ENCODE data around the gene YTHDC1. TPM values are rescaled to one million over a fixed set of nuclear protein-coding genes. Genes with fewer than 3 reads are reported as not detected.

The YTHDC1 gene
- total RNA-seq, 1 experiment from 2014 or later, result 69.3 TPM

GRCh38 chr4:68299492-68300457 is 50.1 kb downstream of the YTHDC1 start:
- no peaks in the 10 kb centered on the region for H3K9me2 ChIP-seq (replicated peaks; ENCODE audit: insufficient read depth, low read length)
- no peaks in the 10 kb centered on the region for H4K20me1 ChIP-seq (ENCODE audit: insufficient read depth, low read depth, low read length)
- no peak overlapping the region for H3K27ac ChIP-seq (ENCODE audit: low read length)
- H3K9ac ChIP-seq (ENCODE audit: low read length), result no peak overlapping the region
- H3K4me3 ChIP-seq (ENCODE audit: low read length), result no peak overlapping the region
- no peaks in the 10 kb centered on the region for H3K27me3 ChIP-seq (ENCODE audit: low read length)
- no peak overlapping the region for H2AFZ ChIP-seq (ENCODE audit: low read length)
- no peaks in the 10 kb centered on the region for H3K9me3 ChIP-seq (ENCODE audit: low read length)
- no peaks in the 10 kb centered on the region for H3K79me2 ChIP-seq (ENCODE audit: low read length)
- no peak overlapping the region for H3K4me2 ChIP-seq (ENCODE audit: low read depth, low read length, poor library complexity, severe bottlenecking)
- no peaks in the 10 kb centered on the region for H3K4me1 ChIP-seq (ENCODE audit: low read length)
- H3K36me3 ChIP-seq (ENCODE audit: insufficient read depth, low read length), result no peaks in the 10 kb centered on the region
- DNase-seq, result no peak

- Histone ChIP-seq H3K4me2 (ENCODE audit: low read depth, low read length, poor library complexity, severe bottlenecking) (no peak overlapping the region), H3K9me2 (replicated peaks; ENCODE audit: insufficient read depth, low read length) (no peaks in the 10 kb centered on the region)
These were observed 52.8 kb downstream of the YTHDC1 start for GRCh38 chr4:68297137-68297536.

GRCh38 chr4:68291256-68291655 is 58.6 kb downstream of the YTHDC1 start:
- Histone ChIP-seq H3K4me3 (ENCODE audit: low read length) (no peak overlapping the region), H3K4me1 (ENCODE audit: low read length) (no peaks in the 10 kb centered on the region; the same call in 1 of the 2 replicates), H3K79me2 (ENCODE audit: low read length) (no peaks in the 10 kb centered on the region), H2AFZ (ENCODE audit: low read length) (no peak overlapping the region), H3K36me3 (ENCODE audit: insufficient read depth, low read length) (no peaks in the 10 kb centered on the region), H3K27me3 (ENCODE audit: low read length) (no peaks in the 10 kb centered on the region), H3K27ac (ENCODE audit: low read length) (no peak overlapping the region), H3K4me2 (ENCODE audit: low read depth, low read length, poor library complexity, severe bottlenecking) (no peak overlapping the region), H3K9ac (ENCODE audit: low read length) (no peak overlapping the region), H4K20me1 (ENCODE audit: insufficient read depth, low read depth, low read length) (no peaks in the 10 kb centered on the region), H3K9me3 (ENCODE audit: low read length) (no peaks in the 10 kb centered on the region), H3K9me2 (replicated peaks; ENCODE audit: insufficient read depth, low read length) (no peaks in the 10 kb centered on the region)
- DNase-seq, result no peak

More at GRCh38 chr4:68297137-68297536, 52.8 kb downstream of the YTHDC1 start:
- Histone ChIP-seq H3K4me3 (ENCODE audit: low read length) (no peak overlapping the region), H3K79me2 (ENCODE audit: low read length) (no peaks in the 10 kb centered on the region), H3K36me3 (ENCODE audit: insufficient read depth, low read length) (no peaks in the 10 kb centered on the region), H3K27me3 (ENCODE audit: low read length) (no peaks in the 10 kb centered on the region), H4K20me1 (ENCODE audit: insufficient read depth, low read depth, low read length) (no peaks in the 10 kb centered on the region), H2AFZ (ENCODE audit: low read length) (no peak overlapping the region), H3K4me1 (ENCODE audit: low read length) (no peaks in the 10 kb centered on the region), H3K9ac (ENCODE audit: low read length) (no peak overlapping the region), H3K9me3 (ENCODE audit: low read length) (no peaks in the 10 kb centered on the region), H3K27ac (ENCODE audit: low read length) (no peak overlapping the region)
- no peak for DNase-seq

- H3K4me1 ChIP-seq (ENCODE audit: low read length), result no peaks in the 10 kb centered on the region; the same call in 1 of the 2 replicates
- no peaks in the 10 kb centered on the region for H3K36me3 ChIP-seq (ENCODE audit: insufficient read depth, low read length)
- no peaks in the 10 kb centered on the region for H3K9me2 ChIP-seq (replicated peaks; ENCODE audit: insufficient read depth, low read length)
- H3K79me2 ChIP-seq (ENCODE audit: low read length), result no peaks in the 10 kb centered on the region
- no peak overlapping the region for H3K4me3 ChIP-seq (ENCODE audit: low read length)
- no peak overlapping the region for H3K27ac ChIP-seq (ENCODE audit: low read length)
- H2AFZ ChIP-seq (ENCODE audit: low read length), result 0 out of 2 replicates have a peak overlapping the region, but pooled peaks have one; percentile 2
- H4K20me1 ChIP-seq (ENCODE audit: insufficient read depth, low read depth, low read length), result no peaks in the 10 kb centered on the region
- H3K9ac ChIP-seq (ENCODE audit: low read length), result no peak overlapping the region
- peak overlapping the region; percentile 56 for H3K4me2 ChIP-seq (ENCODE audit: low read depth, low read length, poor library complexity, severe bottlenecking)
- H3K27me3 ChIP-seq (ENCODE audit: low read length), result no peaks in the 10 kb centered on the region
- DNase-seq, result no peak
- H3K9me3 ChIP-seq (ENCODE audit: low read length), result no peaks in the 10 kb centered on the region
These were observed 61.5 kb downstream of the YTHDC1 start for GRCh38 chr4:68288393-68288740.

- H3K4me2 ChIP-seq (ENCODE audit: low read depth, low read length, poor library complexity, severe bottlenecking), result peak overlapping the region; percentile 56
- no peak for DNase-seq
- H3K9me2 ChIP-seq (replicated peaks; ENCODE audit: insufficient read depth, low read length), result no peaks in the 10 kb centered on the region
- no peaks in the 10 kb centered on the region for H3K9me3 ChIP-seq (ENCODE audit: low read length)
- H3K36me3 ChIP-seq (ENCODE audit: insufficient read depth, low read length), result no peaks in the 10 kb centered on the region
- H2AFZ ChIP-seq (ENCODE audit: low read length), result 0 out of 2 replicates have a peak overlapping the region, but pooled peaks have one; percentile 2
- no peaks in the 10 kb centered on the region for H3K27me3 ChIP-seq (ENCODE audit: low read length)
- no peaks in the 10 kb centered on the region for H3K79me2 ChIP-seq (ENCODE audit: low read length)
- no peak overlapping the region for H3K27ac ChIP-seq (ENCODE audit: low read length)
- H3K9ac ChIP-seq (ENCODE audit: low read length), result no peak overlapping the region
- no peaks in the 10 kb centered on the region for H4K20me1 ChIP-seq (ENCODE audit: insufficient read depth, low read depth, low read length)
- no peaks in the 10 kb centered on the region; the same call in 1 of the 2 replicates for H3K4me1 ChIP-seq (ENCODE audit: low read length)
- H3K4me3 ChIP-seq (ENCODE audit: low read length), result no peak overlapping the region
These were observed 62.0 kb downstream of the YTHDC1 start for GRCh38 chr4:68287704-68288392.

GRCh38 chr4:68283714-68284113 is 66.2 kb downstream of the YTHDC1 start:
- H2AFZ ChIP-seq (ENCODE audit: low read length), result no peak overlapping the region
- no peaks in the 10 kb centered on the region for H3K9me2 ChIP-seq (replicated peaks; ENCODE audit: insufficient read depth, low read length)
- no peaks in the 10 kb centered on the region for H3K9me3 ChIP-seq (ENCODE audit: low read length)
- H3K27me3 ChIP-seq (ENCODE audit: low read length), result no peaks in the 10 kb centered on the region
- H3K9ac ChIP-seq (ENCODE audit: low read length), result no peak overlapping the region
- H3K4me3 ChIP-seq (ENCODE audit: low read length), result no peak overlapping the region
- no peaks in the 10 kb centered on the region for H4K20me1 ChIP-seq (ENCODE audit: insufficient read depth, low read depth, low read length)
- no peaks in the 10 kb centered on the region; the same call in 1 of the 2 replicates for H3K4me1 ChIP-seq (ENCODE audit: low read length)
- H3K36me3 ChIP-seq (ENCODE audit: insufficient read depth, low read length), result no peaks in the 10 kb centered on the region
- no peak overlapping the region for H3K27ac ChIP-seq (ENCODE audit: low read length)
- no peak for DNase-seq
- no peak overlapping the region for H3K4me2 ChIP-seq (ENCODE audit: low read depth, low read length, poor library complexity, severe bottlenecking)
- H3K79me2 ChIP-seq (ENCODE audit: low read length), result no peaks in the 10 kb centered on the region

GRCh38 chr4:68283095-68283494 is 66.8 kb downstream of the YTHDC1 start:
- DNase-seq, result no peak
- Histone ChIP-seq H3K4me1 (ENCODE audit: low read length) (no peaks in the 10 kb centered on the region; the same call in 1 of the 2 replicates), H3K9me2 (replicated peaks; ENCODE audit: insufficient read depth, low read length) (no peaks in the 10 kb centered on the region), H4K20me1 (ENCODE audit: insufficient read depth, low read depth, low read length) (no peaks in the 10 kb centered on the region), H3K9me3 (ENCODE audit: low read length) (no peaks in the 10 kb centered on the region), H2AFZ (ENCODE audit: low read length) (no peak overlapping the region), H3K79me2 (ENCODE audit: low read length) (no peaks in the 10 kb centered on the region), H3K4me3 (ENCODE audit: low read length) (no peak overlapping the region), H3K27me3 (ENCODE audit: low read length) (no peaks in the 10 kb centered on the region), H3K4me2 (ENCODE audit: low read depth, low read length, poor library complexity, severe bottlenecking) (no peak overlapping the region), H3K9ac (ENCODE audit: low read length) (no peak overlapping the region), H3K27ac (ENCODE audit: low read length) (no peak overlapping the region), H3K36me3 (ENCODE audit: insufficient read depth, low read length) (no peaks in the 10 kb centered on the region)
